Right ventricle myocardium inferior (tissue), 1 donor: Measurements from ENCODE around the gene ANKRD39. TPM values are rescaled to one million over a fixed set of nuclear protein-coding genes. Genes with fewer than 3 reads are reported as not detected.

Experiments
- ATAC-seq: fragments of 200-7000 bp; cut with Tn5 transposase; one replicate; pipeline ENCODE4 v1.9.1; 2020; ENCODE audit warnings: mild to moderate bottlenecking, moderate library complexity
- DNase-seq: peaks from one replicate; pipeline ENCODE4 v3.0.0; 2021; ENCODE audit errors: missing footprints
- intact Hi-C: fragments of 100-400 bp; cut with DNase I; formaldehyde crosslinking; loops from one replicate; pipeline ENCODE4 v1.11.0; 2022
- microRNA-seq: library from miRNA; unstranded; fragments of <30 nt; microRNA quantifications from one replicate; pipeline ENCODE4 v1.2.0, GENCODE V29; 2020
- total RNA-seq: library from RNA; stranded (reverse); fragmentation: NEBNext Ultra II Directional; extraction: Animal tissue kit (Norgen Biotek cat#: 25700); gene quantifications from one replicate; pipeline ENCODE4 v1.2.1, GENCODE V29; 2021
- donor health status: DM: no; HTN: yes; CAD: no; lungs with severe emphysema.

ANKRD39 gene
- total RNA-seq, 1 donor from 2014 or later: 17.4 TPM

DNA sequence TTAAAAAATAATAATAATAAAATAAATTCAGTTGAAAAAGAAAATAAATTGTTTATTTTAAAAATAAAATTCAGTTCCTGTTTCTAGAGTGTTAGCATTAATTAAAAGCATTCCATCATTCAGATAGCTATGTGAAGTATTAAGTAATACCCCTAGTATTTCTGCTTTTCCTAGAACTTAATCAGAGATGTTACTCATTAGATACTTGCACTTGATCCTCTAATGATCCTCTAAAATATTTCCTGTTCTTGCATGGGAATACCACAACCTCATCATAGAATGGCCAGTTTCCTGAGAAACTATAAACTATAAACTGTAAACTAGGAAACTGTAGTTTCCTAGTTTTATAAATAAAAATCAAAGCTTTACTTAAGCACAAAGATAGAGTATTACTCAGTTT is 52.8 kb downstream of the ANKRD39 start:
- no peak for ATAC-seq
- DNase-seq: no peak

DNA sequence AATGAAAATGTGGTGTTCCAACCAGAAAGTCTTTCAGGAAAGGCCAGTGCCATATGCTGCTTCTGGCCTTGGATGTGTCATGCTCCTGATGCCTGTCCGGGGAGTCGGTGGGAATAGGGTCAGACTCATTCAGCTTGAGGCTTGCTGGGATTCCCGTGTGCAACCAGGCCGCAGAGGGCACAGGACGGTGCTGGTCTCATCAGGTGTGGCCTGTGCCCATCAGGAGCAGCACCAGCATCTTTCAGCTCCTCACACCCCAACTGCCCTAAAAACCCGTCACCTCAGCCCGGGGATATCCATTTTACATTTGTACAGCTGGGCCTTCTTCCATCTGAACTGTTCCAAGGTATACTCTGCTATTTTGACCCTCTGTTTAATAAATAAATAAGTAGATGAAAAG is 55.1 kb downstream of the ANKRD39 start:
- intact Hi-C loops: no loop called here
- no peak for ATAC-seq
- no peak for DNase-seq

More for the DNA sequence above, 52.8 kb downstream of the ANKRD39 start:
- intact Hi-C loops: no loop called here

DNA sequence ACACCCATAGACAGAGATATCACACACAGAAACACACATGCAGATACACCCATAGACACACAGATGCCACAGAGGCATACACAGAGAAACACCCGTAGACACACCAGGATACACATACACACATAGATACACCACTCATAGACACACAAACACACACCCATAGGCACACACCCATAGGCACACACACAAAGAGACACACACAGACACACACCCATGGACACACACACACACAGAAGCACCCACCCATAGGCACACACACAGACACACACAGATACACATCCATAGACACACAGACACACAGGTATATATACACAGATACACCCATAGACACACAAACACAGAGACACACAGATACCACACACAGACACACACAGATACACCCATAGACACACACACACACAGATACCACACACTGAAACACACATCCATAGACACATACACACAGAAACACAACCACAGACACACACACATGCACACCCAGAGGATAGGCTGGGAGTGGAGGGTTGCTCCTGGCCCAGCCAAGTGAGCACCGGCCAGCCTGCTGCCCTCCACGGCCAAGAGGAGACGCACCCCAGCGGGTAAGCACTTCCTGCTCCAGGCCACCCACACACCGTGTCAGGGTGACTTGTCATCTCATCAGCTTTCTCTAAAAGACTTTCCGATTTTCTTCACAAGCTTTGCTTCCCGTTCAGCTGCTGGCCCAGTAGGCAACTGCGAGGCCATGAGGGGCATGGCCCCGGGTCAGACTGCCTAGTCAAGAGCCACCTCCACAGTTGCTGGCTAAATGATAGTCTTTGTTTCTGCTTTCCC is 55.8 kb downstream of the ANKRD39 start:
- DNase-seq (peak; percentile 66), ATAC-seq (no peak)
- intact Hi-C loops: no loop called here

DNA sequence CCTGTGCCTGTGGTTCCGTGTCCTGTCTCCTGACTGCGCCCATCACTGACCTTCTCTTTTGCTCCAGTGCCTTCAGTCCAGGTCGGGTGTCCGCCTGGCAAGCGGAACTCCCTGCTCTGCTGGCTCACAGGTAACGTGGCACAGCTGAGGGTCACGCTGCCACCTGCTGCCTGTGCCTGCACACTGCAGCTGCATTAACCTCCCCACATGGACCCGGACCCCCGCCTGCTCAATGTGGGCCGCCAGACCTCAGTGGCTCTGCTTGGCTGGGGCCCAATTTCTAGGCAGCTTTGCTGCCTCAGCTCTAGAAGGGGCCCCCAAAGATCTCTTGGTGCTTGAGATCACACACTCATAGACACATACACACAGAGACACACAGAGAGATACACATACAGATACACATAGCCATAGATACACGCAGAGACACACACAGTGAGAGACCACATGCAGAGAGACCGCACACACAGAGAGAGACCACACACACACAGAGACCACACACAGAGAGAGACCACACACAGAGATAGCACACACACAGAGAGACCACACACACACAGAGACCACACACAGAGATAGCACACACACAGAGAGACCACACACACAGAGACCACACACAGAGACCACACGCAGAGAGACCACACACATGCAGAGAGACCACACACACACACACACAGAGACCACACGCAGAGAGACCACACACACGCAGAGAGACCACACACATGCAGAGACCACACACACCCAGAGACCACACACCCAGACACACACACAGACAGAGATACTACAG is 56.6 kb downstream of the ANKRD39 start:
- intact Hi-C loops: no loop called here
- peak; percentile 88 for ATAC-seq
- peak; percentile 86 for DNase-seq

DNA sequence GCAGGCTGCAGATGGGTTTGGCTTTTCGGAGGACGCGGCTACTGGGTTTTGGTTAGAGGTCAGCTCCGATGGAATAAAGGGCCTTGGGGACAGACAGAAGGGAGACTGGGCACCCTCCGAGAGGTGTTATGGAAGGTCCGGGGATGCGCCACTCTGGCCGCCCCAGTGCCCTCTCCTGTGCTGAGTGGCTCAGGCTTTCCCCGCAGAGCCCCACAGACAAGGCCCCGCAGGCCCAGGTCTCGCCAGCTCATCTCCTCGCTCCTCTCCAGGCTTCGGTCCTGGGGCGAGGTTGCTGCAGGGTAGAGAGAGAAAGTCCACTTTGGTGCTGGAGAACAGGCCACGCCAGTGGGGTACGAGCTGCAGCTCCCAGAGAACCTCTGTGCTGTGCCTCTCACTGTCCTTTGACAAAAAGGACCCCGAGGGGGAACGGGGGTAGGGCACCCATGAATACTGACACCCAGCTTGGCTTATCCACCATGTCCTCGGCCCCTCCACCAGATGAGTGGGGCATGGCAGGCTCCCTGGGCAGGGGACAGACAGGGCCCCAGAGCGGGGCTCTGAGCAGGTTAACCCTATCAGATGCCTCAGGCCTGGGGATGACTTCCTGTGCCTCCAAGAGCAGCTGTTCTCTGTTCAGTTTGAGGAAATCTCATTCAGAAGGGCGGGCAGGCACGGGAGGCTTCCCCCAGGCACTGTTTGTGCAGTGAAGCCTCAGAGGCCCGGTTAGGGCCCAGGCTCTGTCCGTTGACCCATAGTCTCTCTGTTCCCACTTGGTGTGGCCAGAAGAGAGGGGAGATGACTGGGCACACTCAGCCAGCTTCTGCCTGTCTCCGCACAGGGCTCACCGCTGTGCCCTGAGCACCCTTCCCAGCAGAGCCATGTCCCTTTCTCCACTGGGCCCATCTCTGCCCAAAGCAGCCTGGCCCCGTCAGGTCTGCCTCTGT is 57.5 kb downstream of the ANKRD39 start:
- ATAC-seq: peak; percentile 23
- intact Hi-C loops: no loop called here
- DNase-seq: no peak

DNA sequence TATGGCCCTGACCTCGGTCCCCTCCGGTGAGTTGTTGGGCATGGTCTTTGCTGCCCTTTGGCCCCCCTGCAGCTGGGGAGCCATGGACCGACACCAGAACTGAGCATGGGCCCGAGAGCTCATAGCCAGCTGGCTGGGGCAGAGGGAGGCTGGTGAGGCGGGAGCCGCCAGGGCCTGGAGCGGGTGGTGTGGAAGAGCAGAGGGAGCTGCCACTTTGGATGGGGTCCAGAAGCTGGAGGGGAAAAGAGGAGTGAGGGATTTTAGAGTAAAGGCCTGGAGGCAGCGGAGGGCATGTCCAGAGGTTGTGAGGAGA is 58.2 kb downstream of the ANKRD39 start:
- no peak for ATAC-seq

DNA sequence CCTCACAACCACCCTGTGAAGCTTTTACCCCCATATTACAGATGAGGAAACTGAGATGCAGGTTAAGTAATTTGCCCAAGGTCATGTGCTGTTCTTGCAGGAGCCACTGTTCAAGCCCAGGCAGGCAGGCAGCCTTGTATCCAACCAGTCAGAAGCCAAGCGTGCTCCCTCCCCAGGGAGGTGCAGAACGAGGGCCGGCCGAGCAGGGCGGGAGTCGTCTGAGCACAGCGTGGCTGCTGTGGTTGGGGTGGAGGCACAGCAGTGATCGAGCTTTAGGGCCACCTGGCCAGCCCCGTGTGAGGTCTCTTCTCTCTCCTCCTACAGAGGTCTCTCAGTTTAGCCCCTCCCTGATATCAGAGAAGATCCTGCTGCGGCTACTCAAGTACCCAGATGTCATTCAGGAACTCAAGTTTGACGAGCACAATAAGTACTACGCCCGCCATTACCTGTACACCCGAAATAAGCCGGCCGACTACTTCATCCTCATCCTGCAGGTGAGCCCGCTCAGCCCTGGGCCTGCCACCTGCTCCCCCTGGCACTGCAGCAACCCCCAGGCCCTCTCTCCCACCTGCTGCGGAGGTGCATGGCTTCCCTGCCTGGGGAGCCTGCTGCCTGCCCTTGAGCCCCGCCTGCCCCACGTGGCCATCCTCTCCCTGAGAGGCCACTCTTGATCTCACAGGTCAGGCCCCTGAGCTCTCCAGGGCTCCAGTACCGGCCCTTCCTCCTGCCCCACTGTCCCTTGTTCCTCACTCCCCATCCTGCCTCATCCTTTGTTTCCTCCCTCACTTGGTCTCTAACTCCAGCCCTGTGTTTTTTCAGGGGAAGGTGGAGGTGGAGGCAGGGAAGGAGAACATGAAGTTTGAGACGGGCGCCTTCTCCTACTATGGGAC is 58.8 kb downstream of the ANKRD39 start:
- DNase-seq (no peak), ATAC-seq (no peak)
- intact Hi-C loops: no loop called here

More for the DNA sequence above, 58.2 kb downstream of the ANKRD39 start:
- intact Hi-C loops: no loop called here
- no peak for DNase-seq

Small RNA genes lying within 50 kb of the gene (microRNA-seq; reads per million reads assigned to microRNA genes)
- gene MIR3127: 3.6 reads per million, percentile 4 among the genes with 10 or more reads in this experiment

Other genes starting within 250 kb of the ANKRD39 start
- 31.9 TPM for gene KANSL3, start 219.7 kb downstream of the ANKRD39 start, total RNA-seq
- gene FER1L5, start 215.3 kb downstream of the ANKRD39 start, total RNA-seq: not detected
- gene LMAN2L, start 118.0 kb downstream of the ANKRD39 start, total RNA-seq: 26.2 TPM
- 33.3 TPM for gene CNNM4, start 97.1 kb downstream of the ANKRD39 start, total RNA-seq
- gene CNNM3, start 41.7 kb downstream of the ANKRD39 start, total RNA-seq: 13.3 TPM
- gene ANKRD23, start 14.0 kb downstream of the ANKRD39 start, total RNA-seq: 12.7 TPM
- 22.7 TPM for gene SEMA4C, start 12.1 kb upstream of the ANKRD39 start, total RNA-seq
- gene FAM178B, start 128.6 kb upstream of the ANKRD39 start, total RNA-seq: not detected
- gene FAHD2B, start 236.9 kb upstream of the ANKRD39 start, total RNA-seq: 34.2 TPM